ENCODE data around the gene SLC17A1. TPM values are rescaled to one million over a fixed set of nuclear protein-coding genes. Genes with fewer than 3 reads are reported as not detected.

The SLC17A1 gene
- total RNA-seq, 4 donors from 2014 or later = not detected

DNA sequence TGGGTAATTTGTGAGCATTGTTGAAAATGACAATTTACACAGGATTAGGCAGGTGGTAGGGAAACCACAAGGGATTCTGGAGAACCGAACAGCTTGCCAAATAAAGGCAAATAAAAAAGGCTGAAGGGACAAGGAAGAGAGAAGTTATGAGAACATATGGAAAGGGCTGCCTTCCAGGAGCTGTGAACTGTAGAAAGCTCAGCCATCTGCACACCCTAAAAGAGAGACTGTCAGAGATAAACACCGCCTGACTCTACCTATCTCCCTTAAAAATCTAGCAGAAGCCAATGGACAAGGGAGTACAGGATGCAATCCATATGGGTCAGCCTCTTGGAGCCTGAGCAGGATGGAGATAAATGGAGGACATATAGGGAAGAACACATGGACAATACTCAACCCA lies 12.7 kb upstream of the SLC17A1 start:
- TF ChIP-seq, protein P1, sequence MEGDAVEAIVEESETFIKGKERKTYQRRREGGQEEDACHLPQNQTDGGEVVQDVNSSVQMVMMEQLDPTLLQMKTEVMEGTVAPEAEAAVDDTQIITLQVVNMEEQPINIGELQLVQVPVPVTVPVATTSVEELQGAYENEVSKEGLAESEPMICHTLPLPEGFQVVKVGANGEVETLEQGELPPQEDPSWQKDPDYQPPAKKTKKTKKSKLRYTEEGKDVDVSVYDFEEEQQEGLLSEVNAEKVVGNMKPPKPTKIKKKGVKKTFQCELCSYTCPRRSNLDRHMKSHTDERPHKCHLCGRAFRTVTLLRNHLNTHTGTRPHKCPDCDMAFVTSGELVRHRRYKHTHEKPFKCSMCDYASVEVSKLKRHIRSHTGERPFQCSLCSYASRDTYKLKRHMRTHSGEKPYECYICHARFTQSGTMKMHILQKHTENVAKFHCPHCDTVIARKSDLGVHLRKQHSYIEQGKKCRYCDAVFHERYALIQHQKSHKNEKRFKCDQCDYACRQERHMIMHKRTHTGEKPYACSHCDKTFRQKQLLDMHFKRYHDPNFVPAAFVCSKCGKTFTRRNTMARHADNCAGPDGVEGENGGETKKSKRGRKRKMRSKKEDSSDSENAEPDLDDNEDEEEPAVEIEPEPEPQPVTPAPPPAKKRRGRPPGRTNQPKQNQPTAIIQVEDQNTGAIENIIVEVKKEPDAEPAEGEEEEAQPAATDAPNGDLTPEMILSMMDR (IDR thresholded peaks at IDR 0.05) = no peak
- no peak for TF ChIP-seq POLR2A (IDR thresholded peaks at IDR 0.05)
- TF ChIP-seq EP300 (IDR thresholded peaks at IDR 0.05) = no peak
- WGBS, 2 donors = 57 to 69% methylated on average over 2 of the region's 2 CpGs

GRCh38 chr6:25842526-25842925 lies 10.7 kb upstream of the SLC17A1 start:
- no peaks in the 10 kb centered on the region for H3K4me1 ChIP-seq
- no peak for DNase-seq (ENCODE audit: low spot score in 2 of 2)
- H3K36me3 ChIP-seq = no peaks in the 10 kb centered on the region
- 91 to 95% methylated on average over 1 of the region's 1 CpG for WGBS, 2 donors
- H3K9me3 ChIP-seq = no peaks in the 10 kb centered on the region
- H3K27me3 ChIP-seq = no peaks in the 10 kb centered on the region
- TF ChIP-seq, protein P1 (IDR thresholded peaks at IDR 0.05) = no peak
- TF ChIP-seq EP300 (IDR thresholded peaks at IDR 0.05) = no peak
- no peak for TF ChIP-seq POLR2A (IDR thresholded peaks at IDR 0.05)
- H3K27ac ChIP-seq = no peak overlapping the region
- H3K4me3 ChIP-seq = no peak overlapping the region

More for the DNA sequence above, 12.7 kb upstream of the SLC17A1 start:
- Histone ChIP-seq H3K27ac (no peak overlapping the region), H3K36me3 (no peaks in the 10 kb centered on the region), H3K4me3 (no peak overlapping the region), H3K4me1 (no peaks in the 10 kb centered on the region), H3K27me3 (no peaks in the 10 kb centered on the region), H3K9me3 (no peaks in the 10 kb centered on the region)
- DNase-seq (ENCODE audit: low spot score in 2 of 2) = no peak

- TF ChIP-seq, protein P1 (IDR thresholded peaks at IDR 0.05) = no peak
- no peak for TF ChIP-seq EP300 (IDR thresholded peaks at IDR 0.05)
- no peak for DNase-seq (ENCODE audit: low spot score in 2 of 2)
- Histone ChIP-seq H3K27ac (no peak overlapping the region), H3K4me1 (peaks cover 0 to 8% (median 0%) of the 10 kb centered on the region in 4 donors), H3K27me3 (no peaks in the 10 kb centered on the region), H3K9me3 (no peaks in the 10 kb centered on the region), H3K4me3 (no peak overlapping the region), H3K36me3 (no peaks in the 10 kb centered on the region)
- 12 to 16% methylated on average over 8 of the region's 8 CpGs for WGBS, 2 donors
Measured at GRCh38 chr6:25835442-25836283, 3.8 kb upstream of the SLC17A1 start.

GRCh38 chr6:25834950-25835349 lies 3.1 kb upstream of the SLC17A1 start:
- no peaks in the 10 kb centered on the region for H3K36me3 ChIP-seq
- TF ChIP-seq EP300 (IDR thresholded peaks at IDR 0.05) (no peak), POLR2A (IDR thresholded peaks at IDR 0.05) (no peak)
- TF ChIP-seq, protein P1 (IDR thresholded peaks at IDR 0.05) = no peak
- H3K4me1 ChIP-seq = peaks cover 0 to 8% (median 0%) of the 10 kb centered on the region in 4 donors
- H3K9me3 ChIP-seq = no peaks in the 10 kb centered on the region
- H3K27ac ChIP-seq = no peak overlapping the region
- 12 to 17% methylated on average over 1 of the region's 1 CpG for WGBS, 2 donors
- no peak overlapping the region for H3K4me3 ChIP-seq
- DNase-seq (ENCODE audit: low spot score in 2 of 2) = no peak
- H3K27me3 ChIP-seq = no peaks in the 10 kb centered on the region

- DNase-seq (ENCODE audit: low spot score in 2 of 2) = no peak
- Histone ChIP-seq H3K9me3 (no peaks in the 10 kb centered on the region), H3K4me3 (no peak overlapping the region), H3K27me3 (no peaks in the 10 kb centered on the region), H3K4me1 (peaks cover 0 to 8% (median 0%) of the 10 kb centered on the region in 4 donors), H3K27ac (no peak overlapping the region), H3K36me3 (no peaks in the 10 kb centered on the region)
- TF ChIP-seq POLR2A (IDR thresholded peaks at IDR 0.05) = no peak
- TF ChIP-seq, protein P1 (IDR thresholded peaks at IDR 0.05) = no peak
- TF ChIP-seq EP300 (IDR thresholded peaks at IDR 0.05) = no peak
Measured at GRCh38 chr6:25833136-25833535, 1.3 kb upstream of the SLC17A1 start.

All from tibial nerve (tissue), 4 donors.